GM12801 (cell line): ENCODE results near the gene RSU1.

Experiments used
- CTCF ChIP-seq: IDR thresholded peaks from one replicate; pipeline ENCODE4 v1.5.1; 2011; ENCODE audit warnings: control low read depth; ENCODE audit not compliant: insufficient read length; ENCODE audit errors: extremely low read depth

RSU1 gene

GRCh38 chr10:16787361-16787791 lies 29.8 kb downstream of the RSU1 start:
- no peak for TF ChIP-seq CTCF

- TF ChIP-seq CTCF = no peak
Observed at GRCh38 chr10:16780338-16780880, 36.8 kb downstream of the RSU1 start.

GRCh38 chr10:16779384-16779915 lies 37.8 kb downstream of the RSU1 start:
- TF ChIP-seq CTCF = no peak

GRCh38 chr10:16777473-16778370 lies 39.5 kb downstream of the RSU1 start:
- TF ChIP-seq CTCF = no peak

GRCh38 chr10:16776896-16777295 lies 40.3 kb downstream of the RSU1 start:
- TF ChIP-seq CTCF = no peak

GRCh38 chr10:16773334-16773733 lies 43.9 kb downstream of the RSU1 start:
- no peak for TF ChIP-seq CTCF

GRCh38 chr10:16770670-16771069 lies 46.6 kb downstream of the RSU1 start:
- no peak for TF ChIP-seq CTCF
